ENCODE measurements around the gene RPTOR.

RPTOR gene

DNA sequence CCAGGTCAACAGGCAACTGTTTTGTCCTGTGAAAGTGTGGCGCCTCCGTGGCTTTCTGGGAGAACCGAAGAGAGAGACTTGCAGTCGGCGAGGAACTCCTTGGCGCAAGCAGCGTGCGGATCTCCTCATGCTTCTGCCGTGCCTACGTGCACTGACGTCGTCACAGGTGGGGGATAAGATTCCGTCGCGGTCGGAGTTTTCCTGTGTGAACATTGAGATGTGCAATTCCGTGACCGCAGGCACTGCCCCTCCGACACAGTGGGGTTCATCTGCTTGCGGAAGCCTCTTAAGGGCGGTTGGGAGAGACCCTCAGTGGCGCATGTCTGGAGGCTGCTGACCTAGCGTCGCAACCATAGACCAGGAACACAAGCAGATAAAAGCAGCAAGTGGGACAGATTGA, 234.7 kb downstream of the RPTOR start:
- no peak for DNase-seq (ENCODE audit: low spot score)
- Histone ChIP-seq H3K4me1 (ENCODE audit: control insufficient read depth in 2 of 2, insufficient read depth in 1 of 2, low read depth in 1 of 2, low read length in 2 of 2) (peaks cover 6 to 10% of the 10 kb centered on the region in 2 donors), H4K91ac (ENCODE audit: low read depth, low read length, poor library complexity) (no peak overlapping the region), H3K4ac (ENCODE audit: low read length) (no peak overlapping the region), H3K18ac (ENCODE audit: low read length) (no peak overlapping the region), H3K4me3 (ENCODE audit: low read length in 2 of 2) (no peak overlapping the region), H2BK120ac (ENCODE audit: low read depth, low read length) (no peak overlapping the region), H3K36me3 (replicated peaks in 1 of 2; ENCODE audit: control insufficient read depth in 2 of 2, insufficient read depth in 2 of 2, low read length in 2 of 2) (peaks cover 0 to 5% of the 10 kb centered on the region in 2 donors), H3K14ac (ENCODE audit: low read length) (no peak overlapping the region), H3K23ac (ENCODE audit: low read depth, low read length, poor library complexity) (no peak overlapping the region), H3K4me2 (ENCODE audit: insufficient read depth, low read length, poor library complexity, severe bottlenecking) (no peak overlapping the region), H3K9ac (ENCODE audit: low read depth, low read length, poor library complexity) (no peak overlapping the region), H2AFZ (ENCODE audit: low read length) (no peak overlapping the region), H3K27ac (replicated peaks; ENCODE audit: low read length) (no peak overlapping the region), H3K79me1 (ENCODE audit: low read depth, low read length) (no peaks in the 10 kb centered on the region), H3K27me3 (ENCODE audit: control insufficient read depth in 3 of 3, insufficient read depth in 3 of 3, low read depth in 1 of 3, low read length in 3 of 3) (no peaks in the 10 kb centered on the region), H3K9me3 (replicated peaks in 1 of 2; ENCODE audit: control insufficient read depth in 2 of 2, insufficient read depth in 1 of 2, low read depth in 1 of 2, low read length in 2 of 2) (no peaks in the 10 kb centered on the region), H2BK5ac (ENCODE audit: low read length) (no peak overlapping the region), H2BK12ac (ENCODE audit: low read length) (no peak overlapping the region), H2AK5ac (ENCODE audit: low read depth, low read length) (no peak overlapping the region), H4K8ac (ENCODE audit: low read depth, low read length) (no peak overlapping the region), H2BK15ac (ENCODE audit: low read length) (no peak overlapping the region)
- no CpG with 5 or more reads among the region's 24 CpGs for WGBS, 2 donors (ENCODE audit: extremely low coverage in 2 of 2, insufficient read length in 2 of 2, insufficient replicate concordance in 1 of 2)

DNA sequence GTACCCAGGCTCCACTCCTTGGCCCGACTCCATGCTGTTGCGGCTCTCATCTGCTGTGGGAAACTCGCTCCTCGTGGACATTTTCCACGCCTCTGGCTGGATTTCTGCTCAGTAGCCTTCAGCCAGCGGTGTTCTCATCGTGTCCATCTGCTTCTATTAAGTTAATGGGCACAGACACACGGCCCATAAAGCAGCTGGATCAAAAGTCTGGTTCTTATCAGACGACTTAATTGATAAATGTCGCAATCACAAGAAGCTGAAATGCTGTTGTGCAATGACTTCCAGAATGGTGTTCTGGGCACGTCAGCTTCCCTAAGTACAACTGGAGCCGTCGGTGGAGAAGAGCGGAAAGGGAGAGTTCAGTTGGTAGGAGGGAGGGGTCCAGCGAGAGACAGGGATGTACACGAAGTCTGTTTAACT, 235.3 kb downstream of the RPTOR start:
- Histone ChIP-seq H3K36me3 (replicated peaks in 1 of 2; ENCODE audit: control insufficient read depth in 2 of 2, insufficient read depth in 2 of 2, low read length in 2 of 2) (peaks cover 0 to 5% of the 10 kb centered on the region in 2 donors), H2AFZ (ENCODE audit: low read length) (no peak overlapping the region)

DNA sequence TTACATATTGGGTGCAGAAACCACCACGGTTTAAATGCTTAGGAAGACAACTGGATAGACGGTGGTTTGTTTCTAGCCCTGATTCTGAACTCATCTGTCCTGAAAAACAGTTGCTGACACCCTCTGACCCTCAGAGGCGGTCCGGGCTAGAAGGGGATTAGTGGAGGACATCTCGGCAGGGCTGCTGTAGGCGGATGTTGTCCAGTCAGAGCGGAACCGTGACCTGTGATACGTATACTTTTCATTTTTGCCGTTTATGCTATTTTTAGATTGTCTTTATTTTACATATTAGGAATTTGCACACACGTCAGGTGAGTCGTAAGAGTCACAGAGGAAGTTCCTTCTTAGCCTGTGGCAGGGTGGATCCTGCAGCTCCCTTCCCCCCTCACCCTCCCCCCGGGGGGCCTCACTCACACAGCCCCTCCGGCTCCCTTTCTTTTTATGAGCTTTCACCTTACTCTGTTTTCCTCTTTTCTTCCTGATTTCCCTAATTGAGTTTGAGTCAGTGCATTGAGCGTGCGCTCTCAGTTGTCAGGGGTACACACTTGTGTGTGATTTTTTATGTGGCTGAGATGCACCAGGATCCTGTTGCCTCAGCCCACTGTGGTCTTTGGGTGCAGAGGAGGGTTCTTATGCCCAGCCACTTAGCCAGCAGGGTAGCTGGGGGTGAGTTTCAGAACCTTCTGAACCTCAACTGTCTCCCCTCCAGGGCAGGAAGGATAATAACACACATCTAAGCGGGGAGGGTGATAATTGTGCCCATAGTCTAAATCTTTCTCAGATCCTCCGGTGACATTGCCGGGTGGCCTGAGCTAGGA, 236.0 kb downstream of the RPTOR start:
- Histone ChIP-seq H2BK12ac (ENCODE audit: low read length) (no peak overlapping the region), H3K27me3 (ENCODE audit: control insufficient read depth in 3 of 3, insufficient read depth in 3 of 3, low read depth in 1 of 3, low read length in 3 of 3) (no peaks in the 10 kb centered on the region), H3K36me3 (replicated peaks in 1 of 2; ENCODE audit: control insufficient read depth in 2 of 2, insufficient read depth in 2 of 2, low read length in 2 of 2) (peaks cover 0 to 5% of the 10 kb centered on the region in 2 donors), H3K4me3 (ENCODE audit: low read length in 2 of 2) (no peak overlapping the region), H2BK5ac (ENCODE audit: low read length) (no peak overlapping the region), H3K4ac (ENCODE audit: low read length) (no peak overlapping the region), H2BK120ac (ENCODE audit: low read depth, low read length) (no peak overlapping the region), H4K8ac (ENCODE audit: low read depth, low read length) (no peak overlapping the region), H3K18ac (ENCODE audit: low read length) (peak overlapping the region; percentile 28), H2AFZ (ENCODE audit: low read length) (no peak overlapping the region), H3K79me1 (ENCODE audit: low read depth, low read length) (no peaks in the 10 kb centered on the region), H3K27ac (replicated peaks; ENCODE audit: low read length) (no peak overlapping the region), H3K23ac (ENCODE audit: low read depth, low read length, poor library complexity) (no peak overlapping the region), H3K9ac (ENCODE audit: low read depth, low read length, poor library complexity) (peak overlapping the region; percentile 34), H3K14ac (ENCODE audit: low read length) (no peak overlapping the region), H2AK5ac (ENCODE audit: low read depth, low read length) (no peak overlapping the region), H3K4me1 (ENCODE audit: control insufficient read depth in 2 of 2, insufficient read depth in 1 of 2, low read depth in 1 of 2, low read length in 2 of 2) (peaks cover 6 to 11% of the 10 kb centered on the region in 2 donors), H3K4me2 (ENCODE audit: insufficient read depth, low read length, poor library complexity, severe bottlenecking) (no peak overlapping the region), H2BK15ac (ENCODE audit: low read length) (no peak overlapping the region), H4K91ac (ENCODE audit: low read depth, low read length, poor library complexity) (no peak overlapping the region), H3K9me3 (replicated peaks in 1 of 2; ENCODE audit: control insufficient read depth in 2 of 2, insufficient read depth in 1 of 2, low read depth in 1 of 2, low read length in 2 of 2) (no peaks in the 10 kb centered on the region)
- WGBS, 2 donors (ENCODE audit: extremely low coverage in 2 of 2, insufficient read length in 2 of 2, insufficient replicate concordance in 1 of 2) = no CpG with 5 or more reads among the region's 19 CpGs
- DNase-seq (ENCODE audit: low spot score) = no peak

More for the DNA sequence above, 235.3 kb downstream of the RPTOR start:
- Histone ChIP-seq H2BK12ac (ENCODE audit: low read length) (no peak overlapping the region), H3K4ac (ENCODE audit: low read length) (no peak overlapping the region), H3K4me3 (ENCODE audit: low read length in 2 of 2) (no peak overlapping the region), H2BK5ac (ENCODE audit: low read length) (no peak overlapping the region), H3K79me1 (ENCODE audit: low read depth, low read length) (no peaks in the 10 kb centered on the region), H3K27me3 (ENCODE audit: control insufficient read depth in 3 of 3, insufficient read depth in 3 of 3, low read depth in 1 of 3, low read length in 3 of 3) (no peaks in the 10 kb centered on the region), H2AK5ac (ENCODE audit: low read depth, low read length) (no peak overlapping the region), H4K8ac (ENCODE audit: low read depth, low read length) (no peak overlapping the region), H3K9me3 (replicated peaks in 1 of 2; ENCODE audit: control insufficient read depth in 2 of 2, insufficient read depth in 1 of 2, low read depth in 1 of 2, low read length in 2 of 2) (no peaks in the 10 kb centered on the region), H3K23ac (ENCODE audit: low read depth, low read length, poor library complexity) (no peak overlapping the region), H3K27ac (replicated peaks; ENCODE audit: low read length) (no peak overlapping the region), H3K18ac (ENCODE audit: low read length) (no peak overlapping the region), H3K14ac (ENCODE audit: low read length) (no peak overlapping the region), H2BK15ac (ENCODE audit: low read length) (no peak overlapping the region), H4K91ac (ENCODE audit: low read depth, low read length, poor library complexity) (no peak overlapping the region), H3K4me1 (ENCODE audit: control insufficient read depth in 2 of 2, insufficient read depth in 1 of 2, low read depth in 1 of 2, low read length in 2 of 2) (peaks cover 6 to 10% of the 10 kb centered on the region in 2 donors), H2BK120ac (ENCODE audit: low read depth, low read length) (no peak overlapping the region), H3K4me2 (ENCODE audit: insufficient read depth, low read length, poor library complexity, severe bottlenecking) (no peak overlapping the region), H3K9ac (ENCODE audit: low read depth, low read length, poor library complexity) (no peak overlapping the region)
- WGBS, 2 donors (ENCODE audit: extremely low coverage in 2 of 2, insufficient read length in 2 of 2, insufficient replicate concordance in 1 of 2) = no CpG with 5 or more reads among the region's 16 CpGs
- DNase-seq (ENCODE audit: low spot score) = no peak

DNA sequence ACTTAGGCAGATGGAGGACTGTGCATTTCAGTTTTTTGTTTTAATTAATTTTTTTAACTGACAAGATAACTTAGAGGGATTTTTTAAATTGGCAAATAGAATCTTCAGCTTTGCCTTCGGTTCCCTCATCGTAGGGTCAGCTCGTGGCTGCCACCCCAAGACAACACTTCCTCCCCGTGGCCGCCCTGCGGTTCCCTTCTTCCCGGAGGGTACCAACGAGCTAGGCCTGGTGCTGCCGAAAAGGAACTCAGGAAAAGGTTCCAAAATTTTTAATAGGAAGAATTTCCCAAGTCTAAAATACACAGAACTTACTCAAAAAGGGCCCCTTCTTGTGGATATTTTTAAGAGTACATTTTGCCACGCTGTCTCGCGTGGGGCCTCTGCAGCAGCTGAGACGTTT, 236.6 kb downstream of the RPTOR start:
- Histone ChIP-seq H3K27ac (replicated peaks; ENCODE audit: low read length) (no peak overlapping the region), H4K8ac (ENCODE audit: low read depth, low read length) (no peak overlapping the region), H4K91ac (ENCODE audit: low read depth, low read length, poor library complexity) (no peak overlapping the region), H2BK120ac (ENCODE audit: low read depth, low read length) (no peak overlapping the region), H3K4me1 (ENCODE audit: control insufficient read depth in 2 of 2, insufficient read depth in 1 of 2, low read depth in 1 of 2, low read length in 2 of 2) (peaks cover 8 to 13% of the 10 kb centered on the region in 2 donors), H3K23ac (ENCODE audit: low read depth, low read length, poor library complexity) (no peak overlapping the region), H2BK12ac (ENCODE audit: low read length) (no peak overlapping the region), H3K18ac (ENCODE audit: low read length) (no peak overlapping the region), H2AFZ (ENCODE audit: low read length) (no peak overlapping the region), H3K9ac (ENCODE audit: low read depth, low read length, poor library complexity) (no peak overlapping the region), H3K9me3 (replicated peaks in 1 of 2; ENCODE audit: control insufficient read depth in 2 of 2, insufficient read depth in 1 of 2, low read depth in 1 of 2, low read length in 2 of 2) (no peaks in the 10 kb centered on the region), H2BK15ac (ENCODE audit: low read length) (no peak overlapping the region), H2BK5ac (ENCODE audit: low read length) (no peak overlapping the region), H3K4me3 (ENCODE audit: low read length in 2 of 2) (no peak overlapping the region), H3K4me2 (ENCODE audit: insufficient read depth, low read length, poor library complexity, severe bottlenecking) (no peak overlapping the region), H3K36me3 (replicated peaks in 1 of 2; ENCODE audit: control insufficient read depth in 2 of 2, insufficient read depth in 2 of 2, low read length in 2 of 2) (peaks cover 0 to 5% of the 10 kb centered on the region in 2 donors), H2AK5ac (ENCODE audit: low read depth, low read length) (no peak overlapping the region), H3K14ac (ENCODE audit: low read length) (no peak overlapping the region), H3K4ac (ENCODE audit: low read length) (no peak overlapping the region), H3K79me1 (ENCODE audit: low read depth, low read length) (no peaks in the 10 kb centered on the region), H3K27me3 (ENCODE audit: control insufficient read depth in 3 of 3, insufficient read depth in 3 of 3, low read depth in 1 of 3, low read length in 3 of 3) (no peaks in the 10 kb centered on the region)
- no CpG with 5 or more reads among the region's 13 CpGs for WGBS, 2 donors (ENCODE audit: extremely low coverage in 2 of 2, insufficient read length in 2 of 2, insufficient replicate concordance in 1 of 2)
- no peak for DNase-seq (ENCODE audit: low spot score)

Measured in neuronal stem cell (in vitro differentiated cells).